WTC11 (cell line): Measurements from ENCODE around the gene ZSWIM4.

Experiments used
- CTCF ChIP-seq: fragments of 200-600 bp; IDR thresholded peaks from 2 replicates; pipeline ENCODE4 v1.8.0; 2022; ENCODE audit warnings: antibody characterized with exemption
- FOXJ3 ChIP-seq: sonication (generic); formaldehyde crosslinking; IDR thresholded peaks from 2 replicates; pipeline ENCODE4 v1.9.0; 2021; ENCODE audit warnings: missing genetic modification reagents, mild to moderate bottlenecking, borderline replicate concordance
- NFYB ChIP-seq: sonication (generic); formaldehyde crosslinking; conservative IDR thresholded peaks from 2 replicates; pipeline ENCODE4 v1.8.0; 2022; ENCODE audit warnings: low read depth, missing genetic modification reagents
- PRDM15 ChIP-seq: sonication (generic); formaldehyde crosslinking; IDR thresholded peaks from 2 replicates; pipeline ENCODE4 v1.8.0; 2022; ENCODE audit warnings: missing genetic modification reagents
- PREB ChIP-seq: sonication (generic); formaldehyde crosslinking; IDR thresholded peaks from 2 replicates; pipeline ENCODE4 v1.8.1; 2022; ENCODE audit warnings: mild to moderate bottlenecking, missing genetic modification reagents, moderate library complexity, borderline replicate concordance
- ZBTB21 ChIP-seq: sonication (generic); formaldehyde crosslinking; IDR thresholded peaks from 2 replicates; pipeline ENCODE4 v1.8.1; 2023; ENCODE audit warnings: mild to moderate bottlenecking, missing genetic modification reagents, borderline replicate concordance

GRCh38 chr19:13808856-13809255, 13.6 kb downstream of the ZSWIM4 start:
- TF ChIP-seq CTCF: no peak
- TF ChIP-seq PREB (CRISPR knock-in tag): no peak
- TF ChIP-seq NFYB (CRISPR knock-in tag): no peak
- TF ChIP-seq ZBTB21 (CRISPR knock-in tag): no peak
- TF ChIP-seq PRDM15 (CRISPR knock-in tag): no peak
- TF ChIP-seq FOXJ3: no peak
